DMS 273 treated with DMSO at 0.1 percent for 48 hours (cell line): Measurements from ENCODE around the gene ABCB9.

Experiments used
- DNase-seq: peaks from one replicate; lab custom pipeline; 2025; lab: John Stamatoyannopoulos, UW

Gene ABCB9

DNA sequence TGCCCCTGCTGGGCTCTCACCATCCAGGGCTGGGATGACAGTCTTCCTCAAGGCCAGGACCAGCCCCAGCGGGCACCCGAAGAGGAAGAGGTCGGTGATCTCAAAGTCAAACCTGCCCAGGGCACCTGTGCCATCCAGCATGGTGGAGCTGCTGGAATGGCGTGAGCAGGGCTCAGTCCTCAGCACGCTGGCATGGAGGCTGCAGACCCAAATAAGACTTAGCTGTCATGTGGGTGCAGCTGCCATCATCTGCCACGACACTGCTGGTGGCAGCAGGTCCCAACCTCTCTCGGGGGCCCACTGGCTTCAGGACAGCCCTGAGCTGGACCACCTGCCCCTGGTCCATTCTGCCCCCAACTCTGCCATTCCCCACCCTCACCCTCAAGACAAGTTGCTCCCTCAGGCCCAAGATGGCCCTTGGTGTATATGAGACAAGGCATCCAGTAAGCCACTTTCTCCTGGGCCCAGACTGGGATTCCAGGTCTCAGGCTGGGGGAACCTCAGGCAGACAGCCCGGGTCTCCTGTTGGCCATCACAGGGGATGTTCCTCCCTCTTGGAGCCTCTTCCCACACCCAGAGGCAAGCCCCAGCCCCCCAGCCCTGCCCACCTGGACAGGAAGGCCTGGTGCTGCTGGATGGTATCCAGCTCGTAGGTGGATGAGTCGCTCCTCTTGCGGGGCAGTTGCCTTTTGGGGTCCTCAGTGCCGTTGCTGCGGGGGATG is 28.7 kb upstream of the ABCB9 start:
- DNase-seq: no peak

DNA sequence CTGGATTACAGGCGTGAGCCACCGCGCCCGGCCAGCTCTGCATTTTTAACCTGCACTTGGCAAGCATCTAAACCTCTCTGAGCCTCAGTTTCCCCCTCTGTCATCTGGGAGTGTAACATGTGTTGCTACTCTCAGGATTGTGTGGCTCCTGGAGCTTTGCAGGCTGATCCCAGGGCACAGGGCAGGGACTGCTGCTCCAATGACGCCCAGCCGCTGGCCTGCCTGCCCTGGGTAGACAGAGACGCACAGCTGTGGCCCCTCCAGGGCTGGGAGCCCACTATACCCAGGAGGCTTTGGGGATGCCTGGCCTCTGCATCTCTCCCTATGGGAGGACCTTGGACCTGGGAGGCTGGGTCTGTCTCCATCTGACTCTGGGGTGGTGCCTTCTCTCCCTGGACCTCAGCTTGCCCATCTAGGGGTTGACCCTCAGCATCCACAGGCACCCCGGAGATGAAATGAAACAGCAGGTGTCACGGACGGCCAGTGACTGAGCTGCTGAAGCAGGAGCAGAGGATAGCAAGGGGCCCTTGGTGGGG is 27.9 kb upstream of the ABCB9 start:
- no peak for DNase-seq

GRCh38 chr12:122992386-122992785 is 26.1 kb upstream of the ABCB9 start:
- no peak for DNase-seq

DNA sequence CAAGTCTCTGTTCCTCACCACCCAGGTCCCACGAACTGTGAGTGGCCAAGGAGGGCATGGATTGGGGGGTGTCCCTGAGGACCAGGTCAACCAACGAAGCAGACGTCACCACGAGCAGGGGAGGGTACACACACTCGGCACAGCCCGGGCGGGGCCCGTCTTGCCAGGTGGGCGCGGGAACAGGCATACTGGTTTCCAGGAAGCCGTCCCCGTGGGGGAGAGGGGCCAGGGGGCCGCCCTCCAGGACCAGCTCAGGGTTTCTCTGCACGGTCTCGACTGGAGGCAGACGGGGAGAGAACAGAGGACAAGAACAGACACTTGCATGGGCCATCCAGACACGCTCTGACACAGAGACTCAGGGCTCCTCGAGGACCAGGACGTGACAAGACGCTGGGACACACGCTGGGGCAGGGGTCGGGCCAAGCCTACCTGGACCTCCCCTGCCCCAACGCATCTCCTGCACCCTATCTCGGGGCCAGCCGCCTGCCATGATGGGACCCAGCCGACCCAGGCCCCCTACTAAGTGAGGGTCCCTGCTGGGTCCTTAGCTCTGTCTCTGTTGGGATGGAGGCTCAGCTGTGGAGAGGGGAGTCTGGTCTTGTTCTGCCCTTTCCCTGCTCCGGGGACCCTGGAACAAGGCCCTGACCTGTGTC is 25.5 kb upstream of the ABCB9 start:
- no peak for DNase-seq

GRCh38 chr12:122990961-122991622 is 24.8 kb upstream of the ABCB9 start:
- DNase-seq: no peak

DNA sequence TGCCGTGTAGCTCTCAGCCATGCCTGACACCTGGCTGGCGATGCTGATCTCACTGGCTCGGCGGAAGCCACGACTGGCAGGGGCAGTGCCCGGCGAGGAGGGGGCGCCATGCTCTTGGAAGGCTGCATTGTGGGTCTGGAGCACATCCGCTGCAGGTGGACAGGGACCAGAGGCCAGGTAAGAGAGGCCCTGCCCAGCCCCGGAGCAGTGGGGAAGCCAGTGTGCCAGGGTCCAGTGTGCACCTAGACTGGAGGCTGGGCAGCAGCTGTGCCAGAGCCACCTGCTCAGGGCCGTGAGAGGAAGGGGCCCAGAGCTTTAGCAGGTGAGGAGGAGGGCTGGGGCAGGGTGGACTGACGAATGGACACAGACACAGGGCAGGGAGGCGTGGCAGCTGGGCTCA is 24.3 kb upstream of the ABCB9 start:
- DNase-seq: no peak

DNA sequence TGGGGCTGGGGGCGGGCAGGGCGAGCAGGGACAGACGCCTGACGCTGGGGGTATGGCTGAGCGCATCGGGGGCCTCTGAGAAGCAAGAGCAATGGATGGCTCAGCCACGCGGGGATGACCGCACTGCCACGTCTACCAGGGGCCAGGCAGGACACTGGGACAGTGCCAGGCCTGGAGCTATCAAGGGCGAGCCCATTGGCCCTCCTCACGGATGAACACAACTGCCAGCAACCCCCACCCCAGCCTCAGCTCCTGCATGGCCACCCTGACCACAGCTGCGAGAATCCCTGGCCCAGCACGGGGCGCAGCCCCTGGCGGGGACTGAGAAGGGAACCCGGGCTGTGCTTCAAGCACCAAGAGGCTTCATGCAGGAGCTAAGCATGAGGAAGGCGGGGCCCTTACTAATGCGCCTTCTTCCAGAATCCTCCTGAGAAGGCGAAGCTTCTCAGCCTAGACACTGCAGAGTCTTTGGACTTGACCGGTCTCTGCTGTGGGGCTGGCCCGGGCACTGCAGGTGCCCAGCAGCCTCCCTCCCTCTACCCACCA is 23.7 kb upstream of the ABCB9 start:
- DNase-seq: no peak

- DNase-seq: no peak
Measured at GRCh38 chr12:122989225-122989839, 23.1 kb upstream of the ABCB9 start.

DNA sequence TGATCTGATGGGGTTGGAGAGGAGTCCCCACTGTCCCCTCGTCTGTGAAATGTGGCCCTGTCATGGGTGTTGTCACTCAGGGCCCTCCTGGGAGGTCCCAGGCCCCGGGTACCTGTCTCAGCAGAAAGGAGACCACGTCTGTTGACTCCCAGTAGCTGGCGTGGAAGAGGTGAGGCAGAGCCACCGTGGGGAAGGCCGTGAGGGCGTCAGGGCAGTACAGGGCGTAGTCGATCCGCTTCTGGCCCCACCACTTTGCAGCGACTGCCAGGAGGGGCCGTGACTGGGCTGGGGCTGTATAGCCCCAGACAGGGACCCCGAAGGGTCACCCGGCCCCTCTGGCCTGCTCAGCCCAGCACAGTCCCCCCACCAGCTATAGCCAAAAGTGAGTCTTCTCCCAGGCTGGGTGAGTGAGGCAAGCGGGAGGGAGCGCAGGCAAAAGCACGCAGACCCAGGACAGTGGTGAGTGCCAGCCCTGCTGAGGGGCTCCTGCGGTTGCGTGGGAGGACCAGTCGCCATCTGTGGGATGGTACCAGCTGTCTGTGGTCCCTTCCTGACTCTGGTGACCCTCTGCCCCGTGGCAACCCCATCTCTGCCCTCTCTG is 22.4 kb upstream of the ABCB9 start:
- DNase-seq: no peak

- no peak for DNase-seq
Measured at GRCh38 chr12:122988036-122988435, 21.8 kb upstream of the ABCB9 start.

GRCh38 chr12:122987086-122987951 is 21.1 kb upstream of the ABCB9 start:
- no peak for DNase-seq

DNA sequence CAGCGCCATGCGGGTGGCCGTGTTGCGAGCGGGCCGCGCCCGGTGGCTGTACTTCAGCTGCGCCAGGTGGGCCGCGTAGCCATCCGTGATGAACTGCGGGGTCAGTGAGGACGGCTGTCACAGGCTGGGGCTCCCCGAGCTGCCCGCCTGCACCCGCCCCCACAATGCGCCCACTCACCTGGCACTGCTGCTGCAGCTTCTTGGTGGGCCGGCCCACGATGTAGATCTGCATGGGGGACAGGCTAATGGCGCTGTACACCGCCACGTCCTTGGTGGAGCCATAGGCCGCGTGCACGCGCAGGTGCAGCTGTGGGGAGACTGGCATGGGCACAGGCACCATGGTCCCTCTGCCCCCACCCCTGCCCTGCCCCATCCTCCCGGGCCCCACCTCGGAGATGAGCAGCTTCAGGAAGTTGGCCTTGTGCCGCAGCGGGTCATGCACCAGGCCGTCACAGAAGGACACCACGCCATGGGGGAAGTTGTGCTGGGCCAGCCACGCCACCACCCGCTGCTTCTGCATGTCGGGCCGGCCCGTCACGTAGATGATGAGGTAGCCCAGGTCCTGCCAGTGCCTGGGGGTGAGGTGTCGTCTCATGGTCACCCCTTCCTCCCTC is 20.1 kb upstream of the ABCB9 start:
- no peak for DNase-seq

GRCh38 chr12:122985338-122986257 is 19.3 kb upstream of the ABCB9 start:
- DNase-seq: no peak

DNA sequence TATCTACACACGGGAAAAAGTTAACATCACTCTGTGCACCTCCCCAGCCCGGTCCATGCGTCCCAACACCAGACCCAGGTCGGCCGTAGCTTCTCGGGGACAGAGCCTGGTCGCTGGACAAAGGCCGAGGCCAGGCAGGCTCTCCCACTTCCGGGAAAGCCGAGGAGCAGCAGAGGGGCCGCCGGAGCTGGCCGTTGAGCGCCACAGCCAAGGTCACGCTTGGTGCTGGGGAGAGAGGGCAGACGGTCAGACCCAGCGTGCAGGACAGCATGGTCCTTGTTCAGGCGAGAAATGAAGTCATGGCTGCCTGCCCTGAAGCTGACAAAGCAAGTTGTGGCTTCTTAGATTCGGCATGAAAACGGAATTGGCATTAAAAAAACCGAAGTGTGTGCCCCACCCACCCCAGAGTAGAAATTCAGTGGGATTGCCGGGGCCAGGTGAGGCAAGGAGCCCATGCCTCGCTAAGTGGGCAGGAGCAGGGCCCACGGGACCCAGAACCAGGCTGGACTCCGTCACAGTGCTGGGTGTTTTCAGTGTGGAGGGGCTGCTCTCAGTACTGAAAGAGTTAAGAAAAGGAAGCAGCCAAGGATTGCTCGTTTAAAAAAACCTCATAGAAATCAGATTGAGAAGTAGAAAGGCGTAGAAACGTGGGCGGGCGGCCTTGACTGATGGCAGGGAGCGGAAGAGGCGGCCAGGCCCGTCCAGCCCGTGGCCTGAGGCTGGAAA is 18.5 kb upstream of the ABCB9 start:
- DNase-seq: no peak

GRCh38 chr12:122983789-122984515 is 17.7 kb upstream of the ABCB9 start:
- no peak for DNase-seq

- no peak for DNase-seq
Measured at GRCh38 chr12:122982963-122983788, 16.9 kb upstream of the ABCB9 start.

DNA sequence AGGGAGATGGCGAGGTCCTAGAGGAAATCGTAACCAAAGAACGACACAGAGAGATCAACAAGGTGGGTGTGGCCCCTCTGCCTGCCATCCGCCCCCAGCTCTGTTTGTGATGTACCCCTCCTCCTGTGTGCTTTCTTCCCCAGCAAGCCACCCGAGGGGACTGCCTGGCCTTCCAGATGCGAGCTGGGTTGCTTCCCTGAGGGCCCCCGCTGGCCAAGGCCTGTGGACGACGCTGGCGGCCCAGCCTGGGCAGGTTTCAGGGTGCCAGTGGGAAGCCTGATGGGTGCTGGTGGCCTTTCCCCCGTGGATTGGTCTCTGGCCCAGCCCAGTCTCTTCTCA is 16.2 kb upstream of the ABCB9 start:
- DNase-seq: no peak
